DND-41 (cell line): ENCODE measurements around the gene FLNB.

Experiments used
- ATAC-seq: fragments of 200-7000 bp; cut with Tn5 transposase; 3 replicates; pipeline ENCODE4 v1.9.1; 2021; ENCODE audit warnings: low read depth; ENCODE audit not compliant: insufficient read depth
- DNase-seq: peaks from one replicate; pipeline ENCODE4 v3.0.0-alpha.2; 2020
- H2AFZ ChIP-seq: 2 replicates; pipeline ENCODE4 v1.6.0; 2012; ENCODE audit warnings: low read depth, low read length
- H3K27ac ChIP-seq: 2 replicates; pipeline ENCODE4 v1.5.1; 2012; ENCODE audit warnings: low read length, inconsistent platforms
- H3K27me3 ChIP-seq: fragments of 200-600 bp; sonication (generic); 2 replicates; pipeline ENCODE4 v1.6.0; 2012; ENCODE audit warnings: low read length, mild to moderate bottlenecking, inconsistent platforms; ENCODE audit not compliant: insufficient read depth, poor library complexity
- H3K36me3 ChIP-seq: 2 replicates; pipeline ENCODE4 v1.5.1; 2012; ENCODE audit warnings: low read length, inconsistent platforms; ENCODE audit not compliant: insufficient read depth
- H3K4me1 ChIP-seq: 2 replicates; pipeline ENCODE4 v1.5.1; 2012; ENCODE audit warnings: mild to moderate bottlenecking, low read length; ENCODE audit not compliant: insufficient read depth
- H3K4me2 ChIP-seq: 2 replicates; pipeline ENCODE4 v1.6.0; 2012; ENCODE audit warnings: mild to moderate bottlenecking, moderate library complexity, low read length, inconsistent platforms; ENCODE audit not compliant: insufficient read depth
- H3K4me3 ChIP-seq, 2 experiments: fragments of 200-600 bp in 1 of 2; shearing (Covaris generic) in 1 of 2; 2 replicates each; pipeline ENCODE4 v1.5.1; 2012 to 2016; ENCODE audit warnings: inconsistent platforms in 2 of 2, low read length in 2 of 2, mild to moderate bottlenecking in 2 of 2, low read depth in 1 of 2, moderate library complexity in 1 of 2
- H3K79me2 ChIP-seq: 2 replicates; pipeline ENCODE4 v1.6.0; 2012; ENCODE audit warnings: low read length, inconsistent platforms; ENCODE audit not compliant: insufficient read depth
- H3K9ac ChIP-seq: 2 replicates; pipeline ENCODE4 v1.6.0; 2012; ENCODE audit warnings: low read depth, mild to moderate bottlenecking, inconsistent platforms, low read length, moderate library complexity
- H3K9me3 ChIP-seq: 2 replicates; pipeline ENCODE4 v1.5.1; 2012; ENCODE audit warnings: low read length, moderate library complexity, mild to moderate bottlenecking, inconsistent platforms; ENCODE audit not compliant: insufficient read depth, severe bottlenecking
- H4K20me1 ChIP-seq: 2 replicates; pipeline ENCODE4 v1.6.0; 2012; ENCODE audit warnings: low read length; ENCODE audit not compliant: insufficient read depth
- CTCF ChIP-seq: IDR thresholded peaks from 2 replicates; pipeline ENCODE4 v1.5.1; 2012; ENCODE audit warnings: borderline replicate concordance, low read length, moderate library complexity, mild to moderate bottlenecking; ENCODE audit not compliant: poor library complexity, severe bottlenecking; ENCODE audit errors: extremely low read depth
- EZH2 ChIP-seq: IDR thresholded peaks from 3 replicates; pipeline ENCODE4 v1.6.1; 2012; ENCODE audit warnings: borderline replicate concordance, low read depth, mild to moderate bottlenecking, moderate library complexity, low read length, inconsistent platforms; ENCODE audit not compliant: severe bottlenecking

FLNB gene

DNA sequence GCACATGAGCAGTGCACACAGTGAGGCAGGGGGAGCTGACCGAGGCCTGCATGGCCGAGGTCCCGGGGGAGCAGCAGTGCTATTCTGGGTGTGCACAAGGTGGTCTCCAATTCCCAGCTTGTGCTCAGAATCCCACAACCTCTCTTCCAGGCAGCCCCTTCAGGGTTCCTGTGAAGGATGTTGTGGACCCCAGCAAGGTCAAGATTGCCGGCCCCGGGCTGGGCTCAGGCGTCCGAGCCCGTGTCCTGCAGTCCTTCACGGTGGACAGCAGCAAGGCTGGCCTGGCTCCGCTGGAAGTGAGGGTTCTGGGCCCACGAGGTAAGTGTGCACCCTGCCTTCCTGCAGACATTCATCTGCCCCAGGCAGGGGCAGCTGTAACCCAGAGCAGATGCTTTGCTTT lies 122.4 kb downstream of the FLNB start:
- H3K27me3 ChIP-seq, result no peaks in the 10 kb centered on the region
- H3K4me2 ChIP-seq, result no peak overlapping the region
- no peak for DNase-seq

GRCh38 chr3:58131101-58131825 lies 123.0 kb downstream of the FLNB start:
- Histone ChIP-seq H2AFZ (no peak overlapping the region), H3K27me3 (no peaks in the 10 kb centered on the region), H4K20me1 (0 out of 2 replicates have a peak, but pooled peaks cover 3% of the 10 kb centered on the region), H3K27ac (no peak overlapping the region), H3K79me2 (no peaks in the 10 kb centered on the region), H3K9ac (no peak overlapping the region), H3K9me3 (no peaks in the 10 kb centered on the region), H3K4me2 (no peak overlapping the region), H3K4me1 (no peaks in the 10 kb centered on the region), H3K4me3 (no peak overlapping the region), H3K36me3 (peaks cover 91% of the 10 kb centered on the region)
- no peak for ATAC-seq
- TF ChIP-seq EZH2, result no peak
- no peak for DNase-seq

More for the DNA sequence above, 122.4 kb downstream of the FLNB start:
- no peaks in the 10 kb centered on the region for H3K79me2 ChIP-seq
- H3K4me3 ChIP-seq, result no peak overlapping the region
- no peaks in the 10 kb centered on the region for H3K9me3 ChIP-seq
- H3K9ac ChIP-seq, result no peak overlapping the region
- no peak overlapping the region for H2AFZ ChIP-seq
- H3K27ac ChIP-seq, result no peak overlapping the region
- H3K36me3 ChIP-seq, result peaks cover 91% of the 10 kb centered on the region
- H3K4me1 ChIP-seq, result no peaks in the 10 kb centered on the region
- TF ChIP-seq CTCF (no peak), EZH2 (no peak)
- H4K20me1 ChIP-seq, result 0 out of 2 replicates have a peak, but pooled peaks cover 3% of the 10 kb centered on the region
- no peak for ATAC-seq

DNA sequence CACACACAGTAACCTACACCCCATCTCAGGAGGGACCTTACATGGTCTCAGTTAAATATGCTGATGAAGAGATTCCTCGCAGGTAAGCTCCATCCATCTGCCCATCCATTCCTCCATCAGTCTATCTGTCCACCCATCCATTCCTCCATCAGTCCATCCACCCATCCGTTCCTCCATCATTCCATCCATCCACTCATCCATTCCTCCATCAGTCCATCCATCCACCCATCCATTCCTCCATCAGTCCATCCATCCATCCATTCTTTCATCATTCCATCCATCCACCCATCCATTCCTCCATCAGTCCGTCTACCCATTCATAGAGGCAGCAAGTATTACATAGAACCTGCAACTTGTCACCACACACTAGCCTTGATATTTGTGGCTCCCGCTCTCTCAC lies 124.6 kb downstream of the FLNB start:
- Histone ChIP-seq H3K27me3 (no peaks in the 10 kb centered on the region), H3K36me3 (peaks cover 91% of the 10 kb centered on the region), H3K9ac (no peak overlapping the region), H3K9me3 (no peaks in the 10 kb centered on the region), H3K79me2 (no peaks in the 10 kb centered on the region), H3K4me3 (no peak overlapping the region), H3K27ac (no peak overlapping the region), H3K4me2 (no peak overlapping the region), H2AFZ (no peak overlapping the region), H3K4me1 (no peaks in the 10 kb centered on the region), H4K20me1 (0 out of 2 replicates have a peak, but pooled peaks cover 3% of the 10 kb centered on the region)
- ATAC-seq (no peak), DNase-seq (no peak)
- TF ChIP-seq CTCF (no peak), EZH2 (no peak)

DNA sequence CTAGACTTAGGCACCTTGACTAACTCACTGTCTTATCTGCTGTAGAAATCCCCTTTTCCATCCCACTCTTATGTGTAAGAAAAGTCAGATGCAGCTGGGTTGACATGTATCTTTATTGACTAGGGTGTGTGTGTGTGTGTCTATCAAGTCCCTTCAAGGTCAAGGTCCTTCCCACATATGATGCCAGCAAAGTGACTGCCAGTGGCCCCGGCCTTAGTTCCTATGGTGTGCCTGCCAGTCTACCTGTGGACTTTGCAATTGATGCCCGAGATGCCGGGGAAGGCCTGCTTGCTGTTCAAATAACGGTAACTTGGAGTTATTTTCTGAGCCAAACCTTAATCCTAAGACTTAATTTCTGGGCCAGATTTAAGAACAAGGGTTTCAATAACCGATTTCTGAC lies 126.2 kb downstream of the FLNB start:
- H3K79me2 ChIP-seq, result no peaks in the 10 kb centered on the region
- no peak overlapping the region for H3K9ac ChIP-seq
- no peak overlapping the region for H3K27ac ChIP-seq
- H4K20me1 ChIP-seq, result 0 out of 2 replicates have a peak, but pooled peaks cover 3% of the 10 kb centered on the region
- no peak overlapping the region for H3K4me2 ChIP-seq
- no peak for ATAC-seq
- no peaks in the 10 kb centered on the region for H3K27me3 ChIP-seq
- H2AFZ ChIP-seq, result no peak overlapping the region
- peaks cover 91% of the 10 kb centered on the region for H3K36me3 ChIP-seq
- no peak for DNase-seq
- no peak overlapping the region for H3K4me3 ChIP-seq
- H3K9me3 ChIP-seq, result no peaks in the 10 kb centered on the region
- TF ChIP-seq CTCF, result no peak
- no peak for TF ChIP-seq EZH2
- H3K4me1 ChIP-seq, result no peaks in the 10 kb centered on the region
